ENCODE data around the gene C14orf180. TPM values are rescaled to one million over a fixed set of nuclear protein-coding genes. Genes with fewer than 3 reads are reported as not detected.

C14orf180 gene
- total and polyA plus RNA-seq, 3 donors from 2014 or later = 0.16 to 0.86 TPM; not detected in 1

DNA sequence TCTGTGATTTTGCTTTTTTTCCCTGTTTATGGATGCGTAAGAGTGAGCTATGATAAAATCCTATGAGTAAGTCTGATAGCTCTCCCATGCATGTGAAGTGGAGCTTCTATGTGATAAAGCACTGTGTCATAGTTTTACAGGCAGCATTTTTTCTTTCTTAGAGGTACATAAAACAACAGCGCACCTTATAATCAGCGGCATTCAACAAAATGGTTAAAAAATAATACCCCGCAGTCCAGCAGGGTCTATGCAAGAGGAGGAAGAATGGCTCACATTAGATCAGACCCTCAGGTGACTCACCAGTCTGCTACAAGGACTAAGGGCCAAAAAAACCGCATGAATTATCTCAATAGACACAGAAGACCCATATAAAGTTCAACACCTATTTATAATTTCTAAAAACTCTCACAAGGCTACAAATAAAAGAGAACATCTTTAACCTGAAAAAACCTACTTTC is 58.0 kb downstream of the C14orf180 start:
- WGBS, 2 donors = 81 to 88% methylated on average over 5 of the region's 5 CpGs
- no peaks in the 10 kb centered on the region for H3K27me3 ChIP-seq

DNA sequence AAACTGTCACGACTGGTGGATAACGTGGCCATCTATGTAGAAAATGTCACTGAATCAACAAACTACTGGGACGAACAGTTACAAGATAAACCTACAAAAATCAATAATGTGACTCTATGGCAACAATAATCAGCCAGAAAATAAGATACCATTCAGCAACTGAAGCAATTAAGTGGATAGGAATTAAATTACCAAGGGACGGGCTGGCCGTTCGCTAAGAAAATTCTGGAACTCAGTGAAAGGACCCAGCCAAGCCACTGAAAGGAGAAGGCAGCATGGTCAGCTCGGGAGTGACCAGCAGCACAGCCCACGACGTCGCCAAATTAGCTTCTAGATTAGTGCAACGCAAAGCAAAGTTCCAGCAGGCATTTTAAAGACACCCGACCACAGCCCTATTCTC is 58.6 kb downstream of the C14orf180 start:
- WGBS, 2 donors = 38 to 44% methylated on average over 12 of the region's 12 CpGs
- DNase-seq = no peak
- Histone ChIP-seq H3K27me3 (no peaks in the 10 kb centered on the region), H3K4me3 (no peak overlapping the region), H3K36me3 (ENCODE audit: low read depth, missing control alignments) (no peaks in the 10 kb centered on the region), H3K27ac (no peak overlapping the region), H3K4me1 (no peaks in the 10 kb centered on the region), H3K9me3 (no peaks in the 10 kb centered on the region)
- intact Hi-C loops (cut with DNase I; ENCODE audit: low total_unique reads) = loop anchor here (10.0 kb wide), 1 partner anchor 493 kb away; no protein-coding TSS in a partner anchor
- TF ChIP-seq POLR2A (IDR thresholded peaks at IDR 0.05) = no peak
- TF ChIP-seq, protein P1, sequence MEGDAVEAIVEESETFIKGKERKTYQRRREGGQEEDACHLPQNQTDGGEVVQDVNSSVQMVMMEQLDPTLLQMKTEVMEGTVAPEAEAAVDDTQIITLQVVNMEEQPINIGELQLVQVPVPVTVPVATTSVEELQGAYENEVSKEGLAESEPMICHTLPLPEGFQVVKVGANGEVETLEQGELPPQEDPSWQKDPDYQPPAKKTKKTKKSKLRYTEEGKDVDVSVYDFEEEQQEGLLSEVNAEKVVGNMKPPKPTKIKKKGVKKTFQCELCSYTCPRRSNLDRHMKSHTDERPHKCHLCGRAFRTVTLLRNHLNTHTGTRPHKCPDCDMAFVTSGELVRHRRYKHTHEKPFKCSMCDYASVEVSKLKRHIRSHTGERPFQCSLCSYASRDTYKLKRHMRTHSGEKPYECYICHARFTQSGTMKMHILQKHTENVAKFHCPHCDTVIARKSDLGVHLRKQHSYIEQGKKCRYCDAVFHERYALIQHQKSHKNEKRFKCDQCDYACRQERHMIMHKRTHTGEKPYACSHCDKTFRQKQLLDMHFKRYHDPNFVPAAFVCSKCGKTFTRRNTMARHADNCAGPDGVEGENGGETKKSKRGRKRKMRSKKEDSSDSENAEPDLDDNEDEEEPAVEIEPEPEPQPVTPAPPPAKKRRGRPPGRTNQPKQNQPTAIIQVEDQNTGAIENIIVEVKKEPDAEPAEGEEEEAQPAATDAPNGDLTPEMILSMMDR (IDR thresholded peaks at IDR 0.05) = no peak

More for the DNA sequence above, 58.0 kb downstream of the C14orf180 start:
- TF ChIP-seq, protein P1 (IDR thresholded peaks at IDR 0.05) = no peak
- H3K36me3 ChIP-seq (ENCODE audit: low read depth, missing control alignments) = no peaks in the 10 kb centered on the region
- no peak overlapping the region for H3K4me3 ChIP-seq
- DNase-seq = no peak
- H3K4me1 ChIP-seq = no peaks in the 10 kb centered on the region
- no peaks in the 10 kb centered on the region for H3K9me3 ChIP-seq
- no peak overlapping the region for H3K27ac ChIP-seq
- intact Hi-C loops (cut with DNase I; ENCODE audit: low total_unique reads) = loop anchor here (10.0 kb wide), 1 partner anchor 493 kb away; no protein-coding TSS in a partner anchor

DNA sequence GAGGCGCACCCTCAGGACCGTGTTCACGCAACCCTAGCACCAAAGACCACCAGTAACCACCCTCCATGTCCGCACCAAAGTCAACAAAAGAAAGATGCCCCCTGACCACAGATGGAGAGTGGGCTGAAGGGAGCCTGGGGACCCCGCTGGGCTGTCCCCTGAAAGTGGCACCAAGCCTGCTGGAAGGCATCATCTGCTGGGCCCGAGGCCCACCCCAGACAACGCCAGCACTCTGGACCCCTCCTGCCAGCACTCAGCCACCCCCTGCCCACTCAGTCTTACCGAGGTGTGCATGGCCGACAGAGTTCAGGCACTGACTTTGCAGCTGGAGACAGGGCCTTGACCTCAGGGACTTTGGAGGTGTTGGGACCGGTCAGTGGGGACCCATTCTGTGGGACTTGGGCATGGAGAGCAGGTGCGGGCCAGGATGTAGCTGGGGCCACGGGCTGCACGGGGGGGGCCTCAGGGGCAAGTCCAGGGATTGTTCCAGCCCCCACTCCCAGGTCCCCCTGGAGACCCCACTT is 59.4 kb downstream of the C14orf180 start:
- no peaks in the 10 kb centered on the region for H3K27me3 ChIP-seq

DNA sequence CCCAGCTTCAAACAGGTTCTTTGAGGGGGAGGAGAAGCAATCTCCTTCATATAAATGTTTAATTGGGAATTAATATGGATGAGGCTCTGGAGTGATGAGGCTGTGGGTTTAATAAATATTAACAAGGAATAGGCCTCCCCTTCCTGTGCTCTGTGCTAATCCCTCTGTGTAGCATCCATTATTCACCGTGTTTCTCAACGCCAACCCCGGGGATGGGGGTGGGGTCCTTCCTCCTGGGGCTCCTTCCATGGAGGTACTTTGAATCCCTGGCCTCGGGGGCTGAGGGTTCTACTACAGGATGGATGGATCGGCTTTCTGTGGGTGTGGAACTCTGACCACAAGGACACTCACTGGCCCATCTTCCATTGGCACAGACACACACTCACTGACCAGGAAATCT is 59.9 kb downstream of the C14orf180 start:
- intact Hi-C loops (cut with DNase I; ENCODE audit: low total_unique reads) = loop anchor here (10.0 kb wide), 1 partner anchor 495 kb away; no protein-coding TSS in a partner anchor
- H3K27ac ChIP-seq = no peak overlapping the region
- H3K36me3 ChIP-seq (ENCODE audit: low read depth, missing control alignments) = no peaks in the 10 kb centered on the region
- no peaks in the 10 kb centered on the region for H3K4me1 ChIP-seq
- H3K4me3 ChIP-seq = no peak overlapping the region
- 41 to 75% methylated on average over 4 to 5 of the region's 5 CpGs for WGBS, 2 donors
- TF ChIP-seq, protein P1 (IDR thresholded peaks at IDR 0.05) = no peak
- TF ChIP-seq POLR2A (IDR thresholded peaks at IDR 0.05) = no peak
- H3K9me3 ChIP-seq = no peaks in the 10 kb centered on the region
- H3K27me3 ChIP-seq = no peaks in the 10 kb centered on the region
- DNase-seq = no peak

More for the DNA sequence above, 59.4 kb downstream of the C14orf180 start:
- H3K4me3 ChIP-seq = no peak overlapping the region
- 70 to 77% methylated on average over 11 to 13 of the region's 13 CpGs for WGBS, 2 donors
- H3K36me3 ChIP-seq (ENCODE audit: low read depth, missing control alignments) = no peaks in the 10 kb centered on the region
- H3K27ac ChIP-seq = no peak overlapping the region
- no peak for DNase-seq
- no peak for TF ChIP-seq POLR2A (IDR thresholded peaks at IDR 0.05)
- TF ChIP-seq, protein P1 (IDR thresholded peaks at IDR 0.05) = no peak
- no peaks in the 10 kb centered on the region for H3K4me1 ChIP-seq
- intact Hi-C loops (cut with DNase I; ENCODE audit: low total_unique reads) = loop anchor here (10.0 kb wide), 1 partner anchor 494 kb away; no protein-coding TSS in a partner anchor
- no peaks in the 10 kb centered on the region for H3K9me3 ChIP-seq

Other genes starting within 250 kb of the C14orf180 start
- gene TMEM179, start 25.0 kb downstream of the C14orf180 start, total RNA-seq = 10 to 100 TPM in 1 of 2 donors, 1 to 10 TPM in 1; 9.8 to 12.1 TPM
- gene TMEM179, start 25.0 kb downstream of the C14orf180 start, polyA plus RNA-seq (ENCODE audit: insufficient read depth, low read depth, low replicate concordance) = 4.9 TPM
- 100 to 1,000 TPM; 244 to 328 TPM for gene INF2, start 109.9 kb downstream of the C14orf180 start, total RNA-seq
- 50.5 TPM for gene INF2, start 109.9 kb downstream of the C14orf180 start, polyA plus RNA-seq (ENCODE audit: insufficient read depth, low read depth, low replicate concordance)
- 10 to 100 TPM; 48.7 to 79.4 TPM for gene ADSS1, start 144.5 kb downstream of the C14orf180 start, total RNA-seq
- gene ADSS1, start 144.5 kb downstream of the C14orf180 start, polyA plus RNA-seq (ENCODE audit: insufficient read depth, low read depth, low replicate concordance) = 79.6 TPM
- 100 to 1,000 TPM; 236 to 247 TPM for gene SIVA1, start 173.4 kb downstream of the C14orf180 start, total RNA-seq
- gene SIVA1, start 173.4 kb downstream of the C14orf180 start, polyA plus RNA-seq (ENCODE audit: insufficient read depth, low read depth, low replicate concordance) = 99.5 TPM
- 100 to 1,000 TPM; 106 to 125 TPM for gene AKT1, start 216.0 kb downstream of the C14orf180 start, total RNA-seq
- gene AKT1, start 216.0 kb downstream of the C14orf180 start, polyA plus RNA-seq (ENCODE audit: insufficient read depth, low read depth, low replicate concordance) = 68.2 TPM
- 1 to 10 TPM; 6.1 to 8.4 TPM for gene ZBTB42, start 221.3 kb downstream of the C14orf180 start, total RNA-seq
- 7.1 TPM for gene ZBTB42, start 221.3 kb downstream of the C14orf180 start, polyA plus RNA-seq (ENCODE audit: insufficient read depth, low read depth, low replicate concordance)